H1 (cell line): Measurements from ENCODE around the gene PTCHD4. TPM values are rescaled to one million over a fixed set of nuclear protein-coding genes. Genes with fewer than 3 reads are reported as not detected.

Experiments used
- CTCF ChIA-PET: fragments of 300-600 bp; sonication (Branson Sonifier 250); formaldehyde crosslinking; loops from one replicate; lab custom pipeline; 2021; ENCODE audit not compliant: partially characterized antibody; lab: Charles Lee
- POLR2A ChIA-PET: fragments of 300-600 bp; sonication (Branson Sonifier 250); formaldehyde crosslinking; loops from one replicate; lab custom pipeline; 2021; ENCODE audit warnings: inconsistent platforms; ENCODE audit not compliant: partially characterized antibody; lab: Charles Lee
- DNase-seq, 2 experiments: peaks; one replicate each; pipeline versions ENCODE4 v3.0.0 to v3.0.0-alpha.2; 2010 to 2022; ENCODE audit warnings: low spot score in 2 of 2, low read depth in 1 of 2, mixed read lengths in 1 of 2
- FAIRE-seq: peaks from 2 replicates; lab custom pipeline; 2011; peaks lifted over from hg19 to GRCh38; lab: Jason Lieb, UNC
- H2AFZ ChIP-seq: 2 replicates; pipeline ENCODE4 v1.8.1; 2012; ENCODE audit warnings: low read length, inconsistent platforms
- H2AK5ac ChIP-seq: 2 replicates; pipeline ENCODE4 v1.6.1; 2013; ENCODE audit warnings: low read depth, low read length
- H2BK120ac ChIP-seq: replicated peaks from 2 replicates; pipeline ENCODE3; 2013; ENCODE audit warnings: low read depth, low read length, inconsistent platforms
- H2BK12ac ChIP-seq: 2 replicates; pipeline ENCODE4 v1.6.1; 2013; ENCODE audit warnings: low read depth, low read length
- H2BK15ac ChIP-seq: 2 replicates; pipeline ENCODE4 v1.6.1; 2013; ENCODE audit warnings: low read length
- H2BK20ac ChIP-seq: 2 replicates; pipeline ENCODE4 v1.6.1; 2013; ENCODE audit warnings: low read length
- H2BK5ac ChIP-seq: 2 replicates; pipeline ENCODE4 v1.6.1; 2013; ENCODE audit warnings: low read depth, low read length
- H3K14ac ChIP-seq: 2 replicates; pipeline ENCODE4 v1.6.1; 2013; ENCODE audit warnings: inconsistent platforms; ENCODE audit not compliant: insufficient read length
- H3K18ac ChIP-seq: 2 replicates; pipeline ENCODE4 v1.6.1; 2013; ENCODE audit warnings: low read length; ENCODE audit errors: extremely low read depth
- H3K23ac ChIP-seq: 2 replicates; pipeline ENCODE4 v1.6.1; 2013; ENCODE audit warnings: inconsistent platforms; ENCODE audit not compliant: insufficient read length
- H3K23me2 ChIP-seq: 2 replicates; pipeline ENCODE4 v1.6.1; 2013; ENCODE audit warnings: low read depth, low read length
- H3K27ac ChIP-seq: 2 replicates; pipeline ENCODE4 v1.6.1; 2011; ENCODE audit warnings: low read depth, low read length, inconsistent platforms
- H3K27me3 ChIP-seq, 4 experiments: replicated peaks in 1 of 4; 1 replicate in 1 of 4; 2 replicates in 3 of 4; pipeline versions ENCODE4 v1.6.1 to v1.8.1; 2011 to 2013; ENCODE audit warnings: low read length in 3 of 4, mild to moderate bottlenecking in 3 of 4, inconsistent platforms in 2 of 4, mixed read lengths in 2 of 4, moderate library complexity in 1 of 4; ENCODE audit not compliant: control insufficient read depth in 3 of 4, insufficient read depth in 3 of 4; ENCODE audit errors: extremely low read depth in 1 of 4
- H3K36me3 ChIP-seq, 4 experiments: 2 replicates each; pipeline versions ENCODE4 v1.6.1 to v1.8.1; 2011 to 2013; ENCODE audit warnings: mild to moderate bottlenecking in 4 of 4, low read length in 3 of 4, moderate library complexity in 2 of 4, control low read depth in 1 of 4, inconsistent platforms in 1 of 4; ENCODE audit not compliant: insufficient read depth in 4 of 4, control insufficient read depth in 2 of 4
- H3K4ac ChIP-seq: replicated peaks from 2 replicates; pipeline ENCODE3; 2013; ENCODE audit warnings: low read length, low read depth, mixed read lengths, inconsistent platforms; ENCODE audit not compliant: insufficient read length
- H3K4me1 ChIP-seq, 4 experiments: replicated peaks in 1 of 4; 1 replicate in 1 of 4; 2 replicates in 3 of 4; pipeline versions ENCODE4 v1.6.1 to v1.8.1; 2011 to 2013; ENCODE audit warnings: low read length in 3 of 4, inconsistent platforms in 2 of 4, mixed read lengths in 1 of 4; ENCODE audit not compliant: insufficient read depth in 4 of 4, control insufficient read depth in 3 of 4
- H3K4me2 ChIP-seq, 2 experiments: 2 replicates each; pipeline versions ENCODE4 v1.6.1 to v1.8.1; 2011 to 2013; ENCODE audit warnings: low read depth in 2 of 2, low read length in 2 of 2, control low read depth in 1 of 2, inconsistent platforms in 1 of 2, mild to moderate bottlenecking in 1 of 2; ENCODE audit not compliant: insufficient read depth in 1 of 2
- H3K4me3 ChIP-seq, 4 experiments: fragments of 200-600, 300-600 bp in 1 of 4; sonication (generic), shearing (Covaris generic), sonication (Bioruptor Twin) in 1 of 4; 2 replicates each; pipeline versions ENCODE4 v1.5.1 to v1.8.1; 2011 to 2016; ENCODE audit warnings: low read length in 4 of 4, low read depth in 3 of 4, control low read depth in 2 of 4, inconsistent platforms in 2 of 4, mild to moderate bottlenecking in 2 of 4, mixed read lengths in 1 of 4, moderate library complexity in 1 of 4; ENCODE audit not compliant: insufficient read depth in 2 of 4; ENCODE audit errors: extremely low read depth in 1 of 4
- H3K56ac ChIP-seq: replicated peaks from 2 replicates; pipeline ENCODE3; 2013; ENCODE audit warnings: low read depth, mild to moderate bottlenecking, mixed read lengths, low read length, inconsistent platforms; ENCODE audit not compliant: insufficient read length
- H3K79me1 ChIP-seq: 2 replicates; pipeline ENCODE4 v1.6.1; 2013; ENCODE audit warnings: low read depth, low read length, control low read depth
- H3K79me2 ChIP-seq, 2 experiments: 2 replicates each; pipeline versions ENCODE4 v1.6.1 to v1.8.1; 2012 to 2013; ENCODE audit warnings: low read length in 2 of 2, mild to moderate bottlenecking in 2 of 2, inconsistent platforms in 1 of 2; ENCODE audit not compliant: insufficient read depth in 2 of 2, control insufficient read depth in 1 of 2
- H3K9ac ChIP-seq, 4 experiments: replicated peaks in 1 of 4; 1 replicate in 1 of 4; 2 replicates in 3 of 4; pipeline versions ENCODE4 v1.6.1 to v1.8.1; 2011 to 2013; ENCODE audit warnings: low read depth in 3 of 4, low read length in 3 of 4, control low read depth in 2 of 4, mild to moderate bottlenecking in 2 of 4, moderate library complexity in 2 of 4, inconsistent platforms in 1 of 4; ENCODE audit errors: extremely low read depth in 1 of 4
- H3K9me3 ChIP-seq, 2 experiments: 2 replicates each; pipeline versions ENCODE4 v1.6.1 to v1.8.1; 2012 to 2013; ENCODE audit warnings: mild to moderate bottlenecking in 2 of 2, moderate library complexity in 2 of 2, control low read depth in 1 of 2, inconsistent platforms in 1 of 2, low read depth in 1 of 2, low read length in 1 of 2, mixed read lengths in 1 of 2; ENCODE audit not compliant: insufficient read depth in 2 of 2
- H4K20me1 ChIP-seq, 2 experiments: replicated peaks in 1 of 2; 2 replicates each; pipeline versions ENCODE3 to v1.8.1; 2011 to 2013; ENCODE audit warnings: inconsistent platforms in 2 of 2, low read length in 2 of 2, mild to moderate bottlenecking in 1 of 2; ENCODE audit not compliant: insufficient read depth in 2 of 2, control insufficient read depth in 1 of 2
- H4K5ac ChIP-seq: 2 replicates; pipeline ENCODE4 v1.6.1; 2013; ENCODE audit warnings: low read length, low read depth, mixed read lengths, inconsistent platforms; ENCODE audit not compliant: insufficient read length
- H4K8ac ChIP-seq: 2 replicates; pipeline ENCODE4 v1.8.0; 2013; ENCODE audit warnings: mild to moderate bottlenecking, moderate library complexity, low read length, inconsistent platforms; ENCODE audit not compliant: insufficient read depth; ENCODE audit errors: extremely low read depth
- H4K91ac ChIP-seq: replicated peaks from 2 replicates; pipeline ENCODE3; 2013; ENCODE audit warnings: low read length, mixed read lengths, inconsistent platforms; ENCODE audit not compliant: insufficient read length
- ASH2L ChIP-seq: fragments of 200-600, 300-600 bp; sonication (generic); IDR thresholded peaks from one replicate; pipeline ENCODE4 v1.7.1; 2017; ENCODE audit warnings: low read length
- CHD2 ChIP-seq: IDR thresholded peaks from 2 replicates; pipeline ENCODE4 v1.6.1; 2012; ENCODE audit warnings: low read length, improper control_type of control experiment
- CTCF ChIP-seq, 3 experiments: IDR thresholded peaks; 1 replicate in 2 of 3; 2 replicates in 1 of 3; pipeline versions ENCODE4 v1.5.1 to v1.6.1; 2011; ENCODE audit warnings: low read length in 3 of 3, mild to moderate bottlenecking in 3 of 3, inconsistent platforms in 2 of 3, low read depth in 1 of 3, moderate library complexity in 1 of 3; ENCODE audit not compliant: insufficient read depth in 1 of 3; ENCODE audit errors: control extremely low read depth in 1 of 3
- E2F6 ChIP-seq: IDR thresholded peaks from 2 replicates; pipeline ENCODE4 v1.6.1; 2012; ENCODE audit warnings: inconsistent platforms
- GTF2F1 ChIP-seq: IDR thresholded peaks from 2 replicates; pipeline ENCODE4 v1.6.1; 2012; ENCODE audit warnings: low read depth, low read length, improper control_type of control experiment, borderline replicate concordance
- POLR2A ChIP-seq, 2 experiments: IDR thresholded peaks; 1 replicate in 1 of 2; 2 replicates in 1 of 2; pipeline ENCODE4 v1.6.1; 2011; ENCODE audit warnings: low read depth in 2 of 2, low read length in 2 of 2, mild to moderate bottlenecking in 2 of 2; ENCODE audit errors: control extremely low read depth in 1 of 2
- POLR2AphosphoS5 ChIP-seq: IDR thresholded peaks from 2 replicates; pipeline ENCODE4 v1.6.1; 2011; ENCODE audit warnings: low read depth, low read length
- SIX5 ChIP-seq: IDR thresholded peaks from 2 replicates; pipeline ENCODE4 v1.6.1; 2011; ENCODE audit warnings: mild to moderate bottlenecking, low read depth, low read length
- SP2 ChIP-seq: IDR thresholded peaks from 2 replicates; pipeline ENCODE4 v1.6.1; 2012; ENCODE audit warnings: mild to moderate bottlenecking, low read length, inconsistent platforms
- TBP ChIP-seq: IDR thresholded peaks from 2 replicates; pipeline ENCODE4 v1.6.1; 2011; ENCODE audit warnings: low read depth, low read length, improper control_type of control experiment
- WGBS, 2 experiments: shearing (Covaris generic) in 1 of 2; methylation state at CpG; one replicate each; pipeline versions ENCODE4 v1.1.6 to v1.1.7; 2013 to 2015; ENCODE audit warnings: low lambda C conversion rate in 2 of 2, mixed read lengths in 2 of 2, inconsistent platforms in 1 of 2, low coverage in 1 of 2, missing lambda C conversion rate in 1 of 2; ENCODE audit not compliant: insufficient replicate concordance in 2 of 2, insufficient coverage in 1 of 2, insufficient read length in 1 of 2; ENCODE audit errors: extremely low coverage in 1 of 2, missing lambda C conversion rate in 1 of 2; 5-methylcytosine and 5-hydroxymethylcytosine counted together
- long read RNA-seq, 2 experiments: library from RNA in 1 of 2; library from capped mRNA in 1 of 2; stranded (forward); transcript quantifications; one replicate each; pipeline ENCODE4 v2.0.0, GENCODE V29; 2021; ENCODE audit warnings: inconsistent platforms in 1 of 2
- polyA minus RNA-seq, 3 experiments: library from RNA; depleted of rRNA, polyadenylated mRNA; stranded (reverse); fragments of >200 nt; gene quantifications; 1 replicate in 2 of 3; 2 replicates in 1 of 3; pipeline ENCODE4 v1.2.3, GENCODE V29; 2011
- polyA plus RNA-seq, 7 experiments: library from polyadenylated mRNA; depleted of rRNA in 3 of 7; stranded (reverse) in 5 of 7; unstranded in 2 of 7; fragments of >200 nt in 5 of 7; fragments of 200-250 nt in 2 of 7; gene quantifications; 1 replicate in 5 of 7; 2 replicates in 1 of 7; 4 replicates in 1 of 7; pipeline versions ENCODE4 v1.2.1 to v1.2.3, GENCODE V29; 2011 to 2013; ENCODE audit warnings: missing spikeins in 2 of 7, mixed read lengths in 2 of 7
- total RNA-seq: library from RNA; stranded (reverse); fragmentation: NEBNext Ultra II Directional; extraction: Animal tissue kit (Norgen Biotek cat#: 25700); gene quantifications from 2 replicates; pipeline ENCODE4 v1.2.1, GENCODE V29; 2021

The PTCHD4 gene
- total RNA-seq (0.33 and 0.37 TPM in 2 replicates), polyA plus RNA-seq (2011; rRNA removed) (0.11 and 0.17 TPM in 2 replicates), polyA minus RNA-seq (2011; rRNA and poly(A)+ RNA removed) (0.28 and 0.71 TPM in 2 replicates)
- 0.19 TPM for polyA plus RNA-seq (2011; cell fraction: cytosol; rRNA removed)
- polyA plus RNA-seq (2011; cell fraction: nucleus; rRNA removed), result 0.76 TPM
- 0.17 to 0.35 TPM (median 0.29 TPM) in 4 replicates for polyA plus RNA-seq (2012, experiment 1 of 2)
- 0.09 TPM for polyA plus RNA-seq (2012, experiment 2 of 2)
- 0.85 TPM for polyA plus RNA-seq (2013, experiment 1 of 2)
- polyA plus RNA-seq (2013, experiment 2 of 2), result 0.70 TPM
- polyA minus RNA-seq (2011; cell fraction: cytosol; rRNA and poly(A)+ RNA removed), result 0.59 TPM
- polyA minus RNA-seq (2011; cell fraction: nucleus; rRNA and poly(A)+ RNA removed), result 2.3 TPM
- long read RNA-seq, experiment 1, result 0 reads
- long read RNA-seq, experiment 2, result 0 reads

- CTCF ChIA-PET, result no interaction called here
- POLR2A ChIA-PET, result no interaction called here
- peak within 1 kb of the TSS in 3 of 4 experiments; percentile 44 to 72 (median 61); a peak in 5 of 7 replicates for H3K9ac ChIP-seq
- no peak for FAIRE-seq
- WGBS, 2 experiments, result 38% methylated on average over 1 of the region's 1 CpG; no CpG with 5 or more reads in 1 of the 2 experiments
- H3K23ac ChIP-seq, result no peak within 1 kb of the TSS
- H3K27me3 ChIP-seq, result no peaks in the 10 kb centered on the region
- H3K36me3 ChIP-seq, result no peaks in the 10 kb centered on the region
- no peak within 1 kb of the TSS for H4K8ac ChIP-seq
- H3K23me2 ChIP-seq, result no peaks in the 10 kb centered on the region
- peak within 1 kb of the TSS; percentile 95 for H4K91ac ChIP-seq
- DNase-seq, result peak in 1 of 2 experiments; percentile 7
- peaks cover 0 to 26% of the 10 kb centered on the region in 2 experiments; a peak in 2 of 4 replicates for H3K79me2 ChIP-seq
- H2BK20ac ChIP-seq, result no peak within 1 kb of the TSS
- H2AK5ac ChIP-seq, result no peak within 1 kb of the TSS
- no peaks in the 10 kb centered on the region for H3K79me1 ChIP-seq
- peak within 1 kb of the TSS; percentile 25 to 63 (median 42) for H3K4me3 ChIP-seq
- H3K14ac ChIP-seq, result no peak within 1 kb of the TSS
- no peaks in the 10 kb centered on the region for H4K20me1 ChIP-seq
- no peaks in the 10 kb centered on the region for H3K9me3 ChIP-seq
- peaks cover 0 to 8% (median 1%) of the 10 kb centered on the region in 4 experiments; a peak in 2 of 7 replicates for H3K4me1 ChIP-seq
- peak within 1 kb of the TSS; percentile 80 for H3K27ac ChIP-seq
- H3K18ac ChIP-seq, result peak within 1 kb of the TSS; percentile 76; the same call in 1 of the 2 replicates
- H2BK12ac ChIP-seq, result peak within 1 kb of the TSS; percentile 42; the same call in 1 of the 2 replicates
- peak within 1 kb of the TSS; percentile 92 for H3K4ac ChIP-seq
- peak within 1 kb of the TSS; percentile 99 for H2BK120ac ChIP-seq
- peak within 1 kb of the TSS; percentile 54 to 65 for H3K4me2 ChIP-seq
- H3K56ac ChIP-seq, result peak within 1 kb of the TSS; percentile 93
- H2BK5ac ChIP-seq, result peak within 1 kb of the TSS; percentile 88; the same call in 1 of the 2 replicates
- H2AFZ ChIP-seq, result peak within 1 kb of the TSS; percentile 89
- no peak within 1 kb of the TSS for H2BK15ac ChIP-seq
- peak within 1 kb of the TSS; percentile 92 for H4K5ac ChIP-seq
- TF ChIP-seq SP2 (no peak), E2F6 (no peak), CTCF (IDR thresholded peaks at IDR 0.05; ENCODE audit: control extremely low read depth in 1 of 3, insufficient read depth in 1 of 3, low read depth in 1 of 3, low read length in 3 of 3) (no peak), SIX5 (no peak), TBP (peak; percentile 33), POLR2AphosphoS5 (peak; percentile 52; the same call in 1 of the 2 replicates), CHD2 (no peak), POLR2A (IDR thresholded peaks at IDR 0.05; ENCODE audit: control extremely low read depth in 1 of 2, low read depth in 2 of 2, low read length in 2 of 2) (peak in 1 of 2 experiments; percentile 81; a peak in 2 of 3 replicates), ASH2L (no peak), GTF2F1 (no peak)
Observed at GRCh38 chr6:48111143-48111506, at the start of gene PTCHD4. Gene PTCHD4, minus strand, starts transcription at chr6:48111197. Its CDS starts 42,240 bp downstream, at chr6:48068957.
